ENCODE measurements around the gene OTUD3.

- TF ChIP-seq, protein P1, sequence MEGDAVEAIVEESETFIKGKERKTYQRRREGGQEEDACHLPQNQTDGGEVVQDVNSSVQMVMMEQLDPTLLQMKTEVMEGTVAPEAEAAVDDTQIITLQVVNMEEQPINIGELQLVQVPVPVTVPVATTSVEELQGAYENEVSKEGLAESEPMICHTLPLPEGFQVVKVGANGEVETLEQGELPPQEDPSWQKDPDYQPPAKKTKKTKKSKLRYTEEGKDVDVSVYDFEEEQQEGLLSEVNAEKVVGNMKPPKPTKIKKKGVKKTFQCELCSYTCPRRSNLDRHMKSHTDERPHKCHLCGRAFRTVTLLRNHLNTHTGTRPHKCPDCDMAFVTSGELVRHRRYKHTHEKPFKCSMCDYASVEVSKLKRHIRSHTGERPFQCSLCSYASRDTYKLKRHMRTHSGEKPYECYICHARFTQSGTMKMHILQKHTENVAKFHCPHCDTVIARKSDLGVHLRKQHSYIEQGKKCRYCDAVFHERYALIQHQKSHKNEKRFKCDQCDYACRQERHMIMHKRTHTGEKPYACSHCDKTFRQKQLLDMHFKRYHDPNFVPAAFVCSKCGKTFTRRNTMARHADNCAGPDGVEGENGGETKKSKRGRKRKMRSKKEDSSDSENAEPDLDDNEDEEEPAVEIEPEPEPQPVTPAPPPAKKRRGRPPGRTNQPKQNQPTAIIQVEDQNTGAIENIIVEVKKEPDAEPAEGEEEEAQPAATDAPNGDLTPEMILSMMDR (conservative IDR thresholded peaks at IDR 0.05; ENCODE audit: low read length), result no peak
- no peak for TF ChIP-seq EZH2phosphoT487 (IDR thresholded peaks at IDR 0.05; ENCODE audit: borderline replicate concordance)
Observed at GRCh38 chr1:19936061-19936750, 54.0 kb downstream of the OTUD3 start.

All from Loucy (cell line).